Measurements from ENCODE around the gene WFDC1. TPM values are rescaled to one million over a fixed set of nuclear protein-coding genes. Genes with fewer than 3 reads are reported as not detected.

WFDC1 gene
- total and polyA plus RNA-seq, 10 of the 15 experiments (the other 5 are each of a cell fraction or from before 2014, with no cell fraction given), result not detected

- TF ChIP-seq ZNF274 (IDR thresholded peaks at IDR 0.05; ENCODE audit: insufficient read depth, insufficient read length), result no peak
- TF ChIP-seq DPF2 (IDR thresholded peaks at IDR 0.05), result no peak
- TF ChIP-seq, protein P1, sequence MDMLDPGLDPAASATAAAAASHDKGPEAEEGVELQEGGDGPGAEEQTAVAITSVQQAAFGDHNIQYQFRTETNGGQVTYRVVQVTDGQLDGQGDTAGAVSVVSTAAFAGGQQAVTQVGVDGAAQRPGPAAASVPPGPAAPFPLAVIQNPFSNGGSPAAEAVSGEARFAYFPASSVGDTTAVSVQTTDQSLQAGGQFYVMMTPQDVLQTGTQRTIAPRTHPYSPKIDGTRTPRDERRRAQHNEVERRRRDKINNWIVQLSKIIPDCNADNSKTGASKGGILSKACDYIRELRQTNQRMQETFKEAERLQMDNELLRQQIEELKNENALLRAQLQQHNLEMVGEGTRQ (IDR thresholded peaks at IDR 0.05; ENCODE audit: borderline replicate concordance, low read depth, low read length), result no peak
- TF ChIP-seq MEF2A (IDR thresholded peaks at IDR 0.05; ENCODE audit: insufficient read depth, low read depth, low read length), result no peak
- TF ChIP-seq, protein P2, sequence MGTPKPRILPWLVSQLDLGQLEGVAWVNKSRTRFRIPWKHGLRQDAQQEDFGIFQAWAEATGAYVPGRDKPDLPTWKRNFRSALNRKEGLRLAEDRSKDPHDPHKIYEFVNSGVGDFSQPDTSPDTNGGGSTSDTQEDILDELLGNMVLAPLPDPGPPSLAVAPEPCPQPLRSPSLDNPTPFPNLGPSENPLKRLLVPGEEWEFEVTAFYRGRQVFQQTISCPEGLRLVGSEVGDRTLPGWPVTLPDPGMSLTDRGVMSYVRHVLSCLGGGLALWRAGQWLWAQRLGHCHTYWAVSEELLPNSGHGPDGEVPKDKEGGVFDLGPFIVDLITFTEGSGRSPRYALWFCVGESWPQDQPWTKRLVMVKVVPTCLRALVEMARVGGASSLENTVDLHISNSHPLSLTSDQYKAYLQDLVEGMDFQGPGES (IDR thresholded peaks at IDR 0.05), result no peak
- TF ChIP-seq SREBF1 (IDR thresholded peaks at IDR 0.05; ENCODE audit: low read length), result no peak
- TF ChIP-seq MXI1 (IDR thresholded peaks at IDR 0.05; ENCODE audit: low read depth, low read length), result no peak
- no peak for TF ChIP-seq BRCA1 (IDR thresholded peaks at IDR 0.05; ENCODE audit: low read depth, low read length)
- TF ChIP-seq PRDM15 (CRISPR knock-in tag; IDR thresholded peaks at IDR 0.05), result no peak
- no peak for TF ChIP-seq GABPA (IDR thresholded peaks at IDR 0.05; ENCODE audit: low read depth)
Measured at GRCh38 chr16:84278968-84279367, 15.7 kb upstream of the WFDC1 start (continued).
